HepG2 (cell line): Measurements from ENCODE around the gene RBP2. TPM values are rescaled to one million over a fixed set of nuclear protein-coding genes. Genes with fewer than 3 reads are reported as not detected.

Experiments used
- HOXA7 ChIP-seq: sonication (generic); formaldehyde crosslinking; IDR thresholded peaks from 2 replicates; pipeline ENCODE4 v1.8.1; 2022; ENCODE audit warnings: mild to moderate bottlenecking, missing genetic modification reagents, moderate library complexity
- MXD4 ChIP-seq: IDR thresholded peaks from 2 replicates; pipeline ENCODE4 v1.6.1; 2016; ENCODE audit warnings: mild to moderate bottlenecking, missing biosample characterization, missing genetic modification reagents
- THYN1 ChIP-seq: sonication (generic); formaldehyde crosslinking; IDR thresholded peaks from 2 replicates; pipeline ENCODE4 v1.8.1; 2023; ENCODE audit warnings: low read depth, mild to moderate bottlenecking, moderate library complexity, missing genetic modification reagents, borderline replicate concordance
- ZNF10 ChIP-seq: sonication (generic); formaldehyde crosslinking; IDR thresholded peaks from 2 replicates; pipeline ENCODE4 v1.4.0; 2020; ENCODE audit warnings: mild to moderate bottlenecking, low read depth, missing genetic modification reagents, borderline replicate concordance
- ZNF263 ChIP-seq: sonication (generic); formaldehyde crosslinking; IDR thresholded peaks from 2 replicates; pipeline ENCODE4 v1.4.0; 2020; ENCODE audit warnings: missing genetic modification reagents
- ZNF569 ChIP-seq: sonication (generic); formaldehyde crosslinking; IDR thresholded peaks from 2 replicates; pipeline ENCODE4 v1.5.0; 2020; ENCODE audit warnings: mild to moderate bottlenecking, missing genetic modification reagents, moderate library complexity, borderline replicate concordance
- ZNF616 ChIP-seq: sonication (generic); formaldehyde crosslinking; IDR thresholded peaks from 2 replicates; pipeline ENCODE4 v1.5.0; 2020; ENCODE audit warnings: low read depth, mild to moderate bottlenecking, missing genetic modification reagents
- ZNF75D ChIP-seq: sonication (generic); formaldehyde crosslinking; IDR thresholded peaks from 2 replicates; pipeline ENCODE4 v1.8.1; 2023; ENCODE audit warnings: missing genetic modification reagents, mild to moderate bottlenecking, borderline replicate concordance
- polyA plus RNA-seq, 8 experiments: library from polyadenylated mRNA; depleted of rRNA in 3 of 8; stranded (reverse) in 7 of 8; unstranded in 1 of 8; fragments of >200 nt; fragmentation: Illumina TruSeq in 4 of 8; extraction: Trizol in 4 of 8; gene quantifications; 2 replicates each; pipeline versions ENCODE4 v1.2.1 to v1.2.3, GENCODE V29; 2011 to 2016; ENCODE audit warnings: low read depth in 4 of 8, missing spikeins in 1 of 8, mixed read lengths in 1 of 8; ENCODE audit not compliant: insufficient read depth in 1 of 8
- total RNA-seq, 5 experiments: library from RNA; depleted of rRNA; stranded (reverse); fragments of >200 nt; fragmentation: Illumina TruSeq; extraction: Trizol; gene quantifications; 2 replicates each; pipeline ENCODE4 v1.2.3, GENCODE V29; 2016; ENCODE audit warnings: low read depth in 1 of 5
- TF ChIP-seq, protein P1 (sequence below): sonication (generic); formaldehyde crosslinking; IDR thresholded peaks from 2 replicates; pipeline ENCODE4 v1.4.0; 2020; ENCODE audit warnings: missing genetic modification reagents
- TF ChIP-seq, protein P2 (sequence below): sonication (generic); formaldehyde crosslinking; IDR thresholded peaks from 2 replicates; pipeline ENCODE4 v1.4.0; 2020; ENCODE audit warnings: missing genetic modification reagents, mild to moderate bottlenecking, borderline replicate concordance
- TF ChIP-seq, protein P3 (sequence below): sonication (generic); formaldehyde crosslinking; IDR thresholded peaks from 2 replicates; pipeline ENCODE4 v1.5.0; 2020; ENCODE audit warnings: mild to moderate bottlenecking, missing genetic modification reagents, moderate library complexity

Gene RBP2
- total and polyA plus RNA-seq, 2 of the 13 experiments (the other 11 are each of a cell fraction or from before 2014, with no cell fraction given): 0.17 to 2.5 TPM

DNA sequence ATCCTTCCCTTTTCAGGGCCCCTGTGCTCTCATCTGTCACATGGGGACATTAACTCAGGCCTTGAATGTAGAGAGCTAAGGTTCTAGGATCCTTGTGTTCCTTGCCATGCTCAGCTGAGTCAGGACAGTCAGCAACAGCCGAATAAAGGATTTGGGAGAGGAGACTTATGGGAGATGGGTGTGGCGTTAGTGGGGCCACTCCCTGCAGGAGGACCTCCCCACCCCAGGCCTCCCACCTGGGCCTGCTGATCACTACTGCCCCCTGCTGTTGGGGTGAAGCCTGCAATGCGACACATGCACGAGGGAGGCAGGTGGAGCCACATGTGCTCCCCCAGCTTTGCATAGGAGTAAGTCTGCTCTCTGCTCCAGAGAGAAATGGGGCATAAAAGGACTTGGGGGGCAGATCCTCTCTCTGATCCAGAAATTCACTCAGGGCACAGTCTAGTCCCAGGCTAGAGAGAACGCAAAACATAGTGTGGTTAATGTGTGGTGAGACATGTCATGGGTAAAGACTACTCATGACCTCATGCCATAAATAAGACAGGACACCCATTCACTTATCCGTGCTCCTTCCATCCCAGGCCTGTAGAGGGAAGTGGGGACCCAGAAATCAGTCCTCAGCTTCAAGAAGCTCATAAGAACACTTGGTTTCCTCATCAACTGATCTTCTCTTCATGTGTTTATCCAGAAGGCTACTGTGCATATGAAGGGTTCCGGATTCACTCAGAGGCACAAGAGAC, 43.9 kb upstream of the RBP2 start (continued):
- TF ChIP-seq HOXA7 (CRISPR knock-in tag): no peak
- no peak for TF ChIP-seq MXD4 (CRISPR knock-in tag)
- TF ChIP-seq ZNF10 (CRISPR knock-in tag): no peak
- TF ChIP-seq ZNF569 (CRISPR knock-in tag): no peak
- TF ChIP-seq, protein P1, sequence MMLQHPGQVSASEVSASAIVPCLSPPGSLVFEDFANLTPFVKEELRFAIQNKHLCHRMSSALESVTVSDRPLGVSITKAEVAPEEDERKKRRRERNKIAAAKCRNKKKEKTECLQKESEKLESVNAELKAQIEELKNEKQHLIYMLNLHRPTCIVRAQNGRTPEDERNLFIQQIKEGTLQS (CRISPR knock-in tag): no peak
- 0 out of 2 replicates have a peak, but pooled peaks have one; percentile 29 for TF ChIP-seq ZNF263 (CRISPR knock-in tag)
- TF ChIP-seq, protein P2, sequence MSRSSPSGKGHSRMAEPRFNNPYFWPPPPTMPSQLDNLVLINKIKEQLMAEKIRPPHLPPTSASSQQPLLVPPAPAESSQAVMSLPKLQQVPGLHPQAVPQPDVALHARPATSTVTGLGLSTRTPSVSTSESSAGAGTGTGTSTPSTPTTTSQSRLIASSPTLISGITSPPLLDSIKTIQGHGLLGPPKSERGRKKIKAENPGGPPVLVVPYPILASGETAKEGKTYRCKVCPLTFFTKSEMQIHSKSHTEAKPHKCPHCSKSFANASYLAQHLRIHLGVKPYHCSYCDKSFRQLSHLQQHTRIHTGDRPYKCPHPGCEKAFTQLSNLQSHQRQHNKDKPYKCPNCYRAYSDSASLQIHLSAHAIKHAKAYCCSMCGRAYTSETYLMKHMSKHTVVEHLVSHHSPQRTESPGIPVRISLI (CRISPR knock-in tag): no peak
- TF ChIP-seq THYN1: no peak
- TF ChIP-seq, protein P3, sequence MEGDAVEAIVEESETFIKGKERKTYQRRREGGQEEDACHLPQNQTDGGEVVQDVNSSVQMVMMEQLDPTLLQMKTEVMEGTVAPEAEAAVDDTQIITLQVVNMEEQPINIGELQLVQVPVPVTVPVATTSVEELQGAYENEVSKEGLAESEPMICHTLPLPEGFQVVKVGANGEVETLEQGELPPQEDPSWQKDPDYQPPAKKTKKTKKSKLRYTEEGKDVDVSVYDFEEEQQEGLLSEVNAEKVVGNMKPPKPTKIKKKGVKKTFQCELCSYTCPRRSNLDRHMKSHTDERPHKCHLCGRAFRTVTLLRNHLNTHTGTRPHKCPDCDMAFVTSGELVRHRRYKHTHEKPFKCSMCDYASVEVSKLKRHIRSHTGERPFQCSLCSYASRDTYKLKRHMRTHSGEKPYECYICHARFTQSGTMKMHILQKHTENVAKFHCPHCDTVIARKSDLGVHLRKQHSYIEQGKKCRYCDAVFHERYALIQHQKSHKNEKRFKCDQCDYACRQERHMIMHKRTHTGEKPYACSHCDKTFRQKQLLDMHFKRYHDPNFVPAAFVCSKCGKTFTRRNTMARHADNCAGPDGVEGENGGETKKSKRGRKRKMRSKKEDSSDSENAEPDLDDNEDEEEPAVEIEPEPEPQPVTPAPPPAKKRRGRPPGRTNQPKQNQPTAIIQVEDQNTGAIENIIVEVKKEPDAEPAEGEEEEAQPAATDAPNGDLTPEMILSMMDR (CRISPR knock-in tag): peak; percentile 79
- no peak for TF ChIP-seq ZNF616
- TF ChIP-seq ZNF75D (CRISPR knock-in tag): no peak
- TF ChIP-seq, all 625 proteins: peak for 7
